ENCODE data around the gene SERPINI1.

Gene SERPINI1

DNA sequence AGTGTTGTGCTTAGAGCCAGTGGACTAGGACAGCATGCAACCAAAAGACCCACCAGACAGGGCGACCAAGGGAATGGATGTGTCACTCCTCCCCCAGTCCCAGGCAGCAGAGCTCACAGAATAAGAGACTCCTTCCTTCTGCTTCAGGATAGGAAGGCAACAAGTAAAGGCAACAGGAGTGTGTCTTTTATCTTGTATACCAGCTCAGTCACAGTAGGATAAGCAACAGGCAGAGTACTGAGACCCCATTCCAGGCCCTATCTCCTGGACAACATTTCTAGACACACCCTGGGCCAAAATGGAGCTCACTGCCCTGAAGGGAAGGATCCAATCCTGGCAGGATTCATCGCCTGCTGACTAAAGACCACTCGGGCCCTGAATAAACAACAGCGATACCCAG, 25.8 kb upstream of the SERPINI1 start:
- CTCF ChIA-PET = interaction anchor here (0.7 kb wide), 1 partner anchor 363 kb away, joined by 3 read pairs; no protein-coding TSS in a partner anchor
- TF ChIP-seq, protein P1, sequence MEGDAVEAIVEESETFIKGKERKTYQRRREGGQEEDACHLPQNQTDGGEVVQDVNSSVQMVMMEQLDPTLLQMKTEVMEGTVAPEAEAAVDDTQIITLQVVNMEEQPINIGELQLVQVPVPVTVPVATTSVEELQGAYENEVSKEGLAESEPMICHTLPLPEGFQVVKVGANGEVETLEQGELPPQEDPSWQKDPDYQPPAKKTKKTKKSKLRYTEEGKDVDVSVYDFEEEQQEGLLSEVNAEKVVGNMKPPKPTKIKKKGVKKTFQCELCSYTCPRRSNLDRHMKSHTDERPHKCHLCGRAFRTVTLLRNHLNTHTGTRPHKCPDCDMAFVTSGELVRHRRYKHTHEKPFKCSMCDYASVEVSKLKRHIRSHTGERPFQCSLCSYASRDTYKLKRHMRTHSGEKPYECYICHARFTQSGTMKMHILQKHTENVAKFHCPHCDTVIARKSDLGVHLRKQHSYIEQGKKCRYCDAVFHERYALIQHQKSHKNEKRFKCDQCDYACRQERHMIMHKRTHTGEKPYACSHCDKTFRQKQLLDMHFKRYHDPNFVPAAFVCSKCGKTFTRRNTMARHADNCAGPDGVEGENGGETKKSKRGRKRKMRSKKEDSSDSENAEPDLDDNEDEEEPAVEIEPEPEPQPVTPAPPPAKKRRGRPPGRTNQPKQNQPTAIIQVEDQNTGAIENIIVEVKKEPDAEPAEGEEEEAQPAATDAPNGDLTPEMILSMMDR (conservative IDR thresholded peaks at IDR 0.05; ENCODE audit: low read depth) = no peak
- POLR2A ChIA-PET (ENCODE audit: low non-redundant PET) = no interaction called here
- H3K27ac ChIP-seq = no peak overlapping the region
- DNase-seq (ENCODE audit: low spot score) = no peak

DNA sequence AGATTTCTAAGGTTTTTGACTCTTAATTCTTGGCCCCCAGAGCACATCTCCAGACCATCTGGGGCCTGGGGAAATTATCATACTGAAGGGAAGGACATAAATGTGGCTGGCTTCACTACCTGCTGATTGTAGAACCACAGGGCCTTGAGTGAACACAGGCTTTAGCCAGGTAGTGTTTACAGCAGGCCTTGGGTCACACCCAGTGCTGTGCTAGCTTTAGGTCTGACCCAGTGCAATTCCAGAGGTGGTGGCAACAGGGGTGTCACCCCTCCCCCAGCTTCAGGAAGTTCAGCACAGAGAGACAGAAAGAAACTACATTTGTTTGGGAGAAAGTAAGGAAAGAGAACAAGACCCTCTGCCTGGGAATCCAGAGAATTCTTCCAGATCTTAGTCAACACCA, 25.0 kb upstream of the SERPINI1 start:
- TF ChIP-seq, protein P1 (conservative IDR thresholded peaks at IDR 0.05; ENCODE audit: low read depth) = no peak
- no peak overlapping the region for H3K27ac ChIP-seq
- POLR2A ChIA-PET (ENCODE audit: low non-redundant PET) = no interaction called here
- CTCF ChIA-PET = no interaction called here
- DNase-seq (ENCODE audit: low spot score) = no peak

DNA sequence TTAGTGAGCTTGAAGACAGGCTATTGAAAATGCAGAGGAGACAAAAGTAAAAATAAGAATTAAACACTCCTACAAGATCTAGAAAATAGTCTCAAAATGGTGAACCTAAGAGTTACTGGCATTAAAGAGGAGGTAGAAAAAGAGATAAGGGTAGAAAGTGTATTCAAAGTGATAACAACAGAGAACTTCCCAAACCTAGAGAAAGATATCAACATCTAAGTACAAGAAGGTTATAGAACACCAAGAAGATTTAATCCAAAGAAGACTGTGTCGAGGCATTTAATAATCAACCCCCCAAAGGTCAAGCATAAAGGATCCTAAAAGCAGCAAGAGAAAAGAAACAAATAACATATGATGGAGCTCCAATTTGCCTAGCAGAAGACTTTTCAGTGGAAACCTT, 24.1 kb upstream of the SERPINI1 start:
- DNase-seq (ENCODE audit: low spot score) = no peak
- POLR2A ChIA-PET (ENCODE audit: low non-redundant PET) = no interaction called here
- TF ChIP-seq, protein P1 (conservative IDR thresholded peaks at IDR 0.05; ENCODE audit: low read depth) = no peak
- H3K27ac ChIP-seq = no peak overlapping the region
- CTCF ChIA-PET = no interaction called here

DNA sequence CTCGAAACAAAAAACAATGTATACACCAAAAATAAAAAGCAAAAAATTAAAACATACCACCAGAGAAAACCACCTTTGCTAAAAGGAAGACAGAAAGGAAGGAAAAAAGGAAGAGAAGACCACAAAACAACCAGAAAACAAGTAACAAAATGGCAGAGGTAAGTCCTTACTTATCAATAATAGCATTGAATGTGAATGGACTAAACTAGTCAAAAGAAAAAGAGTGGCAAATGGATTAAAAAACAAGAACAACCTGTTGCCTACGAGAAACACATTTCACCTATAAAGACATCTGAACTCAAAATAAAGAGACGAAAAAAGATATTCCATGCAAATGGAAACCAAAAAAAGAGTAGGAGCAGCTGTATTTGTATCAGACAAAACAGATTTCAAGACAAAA, 23.1 kb upstream of the SERPINI1 start:
- H3K27ac ChIP-seq = no peak overlapping the region
- no peak for DNase-seq (ENCODE audit: low spot score)
- TF ChIP-seq, protein P1 (conservative IDR thresholded peaks at IDR 0.05; ENCODE audit: low read depth) = no peak
- ChIA-PET POLR2A (ENCODE audit: low non-redundant PET) (no interaction called here), CTCF (interaction anchor here (0.6 kb wide), 1 partner anchor 516 kb away, joined by 3 read pairs; no protein-coding TSS in a partner anchor)

DNA sequence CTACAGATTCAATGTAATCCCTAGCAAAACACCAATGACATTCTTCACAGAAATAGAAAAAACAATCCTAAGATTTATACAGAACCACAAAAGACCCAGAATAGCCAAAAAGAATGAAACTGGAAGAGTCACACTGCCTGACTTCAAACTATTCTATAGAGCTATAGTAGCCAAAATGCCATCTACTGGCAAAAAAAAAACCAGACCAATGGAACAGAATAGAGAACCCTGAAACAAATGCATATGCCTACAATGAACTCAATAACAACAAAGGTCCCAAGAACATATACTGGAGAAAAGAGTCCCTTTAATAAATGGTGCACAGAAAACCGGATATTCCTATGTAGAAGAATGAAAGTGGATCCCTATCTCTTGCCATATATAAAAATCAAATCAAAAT, 20.6 kb upstream of the SERPINI1 start:
- TF ChIP-seq, protein P1 (conservative IDR thresholded peaks at IDR 0.05; ENCODE audit: low read depth) = no peak
- DNase-seq (ENCODE audit: low spot score) = no peak
- ChIA-PET CTCF (no interaction called here), POLR2A (ENCODE audit: low non-redundant PET) (no interaction called here)
- no peak overlapping the region for H3K27ac ChIP-seq

DNA sequence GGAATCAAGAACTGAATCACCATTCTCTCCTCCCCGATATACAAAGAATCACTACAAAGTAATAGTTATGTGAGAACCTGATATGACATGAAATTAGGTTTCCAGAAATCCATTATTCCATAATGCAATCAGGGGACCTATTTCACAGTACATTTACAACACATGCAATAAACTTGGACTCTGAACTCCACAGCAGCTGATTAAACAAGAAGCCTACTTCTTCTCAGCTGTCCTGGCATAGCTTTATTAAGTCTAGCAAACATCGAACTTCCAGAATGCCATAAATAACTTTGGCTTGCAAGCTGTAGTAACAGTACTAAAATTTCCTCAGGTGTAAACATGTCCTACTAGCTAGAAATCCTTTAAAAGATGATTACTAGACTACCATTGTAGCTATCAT, 18.6 kb upstream of the SERPINI1 start:
- no peak for DNase-seq (ENCODE audit: low spot score)
- TF ChIP-seq, protein P1 (conservative IDR thresholded peaks at IDR 0.05; ENCODE audit: low read depth) = no peak
- POLR2A ChIA-PET (ENCODE audit: low non-redundant PET) = no interaction called here
- CTCF ChIA-PET = interaction anchor here (0.5 kb wide), 1 partner anchor 426 kb away, joined by 3 read pairs; no protein-coding TSS in a partner anchor
- H3K27ac ChIP-seq = no peak overlapping the region

DNA sequence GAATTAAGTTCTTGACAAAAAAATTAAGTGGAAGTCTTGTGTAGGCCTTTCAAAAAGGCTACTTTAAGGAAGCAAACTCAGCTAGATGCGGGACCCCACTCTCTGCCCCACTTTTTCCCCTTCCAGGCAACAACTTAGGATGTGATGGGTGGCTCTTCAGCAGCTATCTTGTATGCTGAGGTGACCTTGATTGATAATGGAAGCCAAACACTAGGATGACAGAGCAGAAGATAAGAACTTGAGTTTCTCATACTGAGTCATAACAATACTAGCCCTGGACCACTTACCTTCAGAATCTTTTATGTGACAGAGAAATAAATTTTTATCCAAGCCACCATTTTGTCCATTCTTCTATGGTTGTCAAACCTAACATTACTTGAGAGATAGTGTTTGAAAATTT, 16.9 kb upstream of the SERPINI1 start:
- no peak for DNase-seq (ENCODE audit: low spot score)
- TF ChIP-seq, protein P1 (conservative IDR thresholded peaks at IDR 0.05; ENCODE audit: low read depth) = no peak
- no peak overlapping the region for H3K27ac ChIP-seq
- ChIA-PET CTCF (no interaction called here), POLR2A (ENCODE audit: low non-redundant PET) (no interaction called here)
